Gastroesophageal sphincter (tissue), 3 donors: ENCODE data around the gene SRPK2.

ENCODE experiments used
- CTCF ChIP-seq, 4 experiments: fragments of 200-600 bp in 2 of 4; fragments of 450-650 bp in 2 of 4; sonication (generic) in 1 of 4; IDR thresholded peaks; one replicate each; pipeline ENCODE4 v1.5.1; 2017 to 2019; ENCODE audit warnings: antibody characterized with exemption in 4 of 4, mild to moderate bottlenecking in 2 of 4, moderate library complexity in 2 of 4
- EP300 ChIP-seq: sonication (generic); formaldehyde crosslinking; IDR thresholded peaks from one replicate; pipeline ENCODE4 v1.6.1; 2017; ENCODE audit warnings: antibody characterized with exemption, mild to moderate bottlenecking
- POLR2A ChIP-seq, 2 donors: fragments of 450-650 bp; IDR thresholded peaks; one replicate each; pipeline ENCODE4 v1.6.1; 2017; ENCODE audit warnings: antibody characterized with exemption in 2 of 2, mild to moderate bottlenecking in 2 of 2, moderate library complexity in 1 of 2
- POLR2AphosphoS5 ChIP-seq: sonication (generic); formaldehyde crosslinking; IDR thresholded peaks from one replicate; pipeline ENCODE4 v1.6.1; 2017; ENCODE audit warnings: antibody characterized with exemption

DNA sequence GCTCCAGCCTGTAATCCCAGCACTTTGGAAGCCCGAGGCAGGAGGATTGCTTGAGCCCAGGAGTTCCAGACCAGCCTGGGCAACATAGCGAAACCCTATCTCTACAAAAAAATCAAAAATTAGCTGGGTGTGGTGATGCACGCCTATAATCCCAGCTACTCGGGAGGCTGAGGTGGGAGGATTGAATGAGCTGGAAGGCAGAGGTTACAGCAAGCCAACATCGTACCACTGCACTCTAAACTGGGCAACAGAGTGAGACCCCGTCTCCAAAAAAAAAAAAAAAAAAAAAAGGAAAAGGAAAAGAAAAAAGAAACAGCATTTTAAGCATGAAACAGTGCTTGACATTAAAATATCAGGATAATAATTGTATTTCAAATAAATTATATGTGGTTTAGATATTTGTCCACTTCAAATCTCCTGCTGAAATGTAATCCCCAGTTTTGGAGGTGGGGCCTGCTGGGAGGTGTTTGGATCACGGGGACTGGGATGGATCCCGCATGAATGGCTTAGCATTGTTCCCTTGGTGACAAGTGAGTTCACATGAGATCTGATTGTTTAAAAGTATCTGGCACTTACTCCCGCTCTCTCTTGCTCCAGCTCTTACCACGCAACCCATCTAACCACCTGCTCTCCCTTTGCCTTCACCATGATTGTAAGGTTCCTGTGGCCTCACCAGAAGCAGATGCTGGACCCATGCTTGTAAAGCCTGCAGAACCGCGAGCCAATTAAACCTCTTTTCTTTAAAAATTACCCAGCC is 103.4 kb downstream of the SRPK2 start:
- TF ChIP-seq POLR2A (IDR thresholded peaks at IDR 0.05) (no peak), CTCF (IDR thresholded peaks at IDR 0.05) (no peak), POLR2AphosphoS5 (no peak), EP300 (no peak)
